HL-60 (cell line): ENCODE data around the gene TERB1.
A peak's percentile ranks its signal among the peaks of the same experiment; 100 is the strongest.

Source experiments
- DNase-seq, 2 experiments: peaks; one replicate each; pipeline ENCODE4 v3.0.0-alpha.2; 2010 to 2020; ENCODE audit warnings: low read depth in 1 of 2, low spot score in 1 of 2
- H3K27ac ChIP-seq: fragments of 250-450 bp; sonication (Bioruptor Pico); replicated peaks from 2 replicates; pipeline ENCODE4 v1.5.1; 2020; ENCODE audit warnings: mild to moderate bottlenecking, moderate library complexity
- H3K27me3 ChIP-seq: fragments of 250-450 bp; sonication (Bioruptor Pico); 2 replicates; pipeline ENCODE4 v1.5.1; 2021; ENCODE audit warnings: mild to moderate bottlenecking, moderate library complexity; ENCODE audit not compliant: insufficient read depth, poor library complexity, severe bottlenecking
- H3K4me3 ChIP-seq: replicated peaks from 2 replicates; pipeline ENCODE4 v1.5.1; 2011; ENCODE audit warnings: mild to moderate bottlenecking, control low read depth, low read length; ENCODE audit not compliant: insufficient read depth
- GABPA ChIP-seq: IDR thresholded peaks from 2 replicates; pipeline ENCODE4 v1.6.1; 2012; ENCODE audit warnings: low read depth
- POLR2AphosphoS5 ChIP-seq: IDR thresholded peaks from 2 replicates; pipeline ENCODE4 v1.6.1; 2012; ENCODE audit warnings: low read depth
- SPI1 ChIP-seq: IDR thresholded peaks from 2 replicates; pipeline ENCODE4 v1.6.1; 2012; ENCODE audit warnings: low read depth, mild to moderate bottlenecking, borderline replicate concordance
- TF ChIP-seq, protein P1 (sequence below): IDR thresholded peaks from one replicate; pipeline ENCODE4 v1.5.1; 2011; ENCODE audit warnings: low read length, control low read depth, inconsistent platforms; ENCODE audit not compliant: insufficient read depth
- TF ChIP-seq, protein P2 (sequence below): IDR thresholded peaks from 2 replicates; pipeline ENCODE4 v1.6.1; 2012; ENCODE audit warnings: low read depth; ENCODE audit not compliant: insufficient replicate concordance

TERB1 gene

DNA sequence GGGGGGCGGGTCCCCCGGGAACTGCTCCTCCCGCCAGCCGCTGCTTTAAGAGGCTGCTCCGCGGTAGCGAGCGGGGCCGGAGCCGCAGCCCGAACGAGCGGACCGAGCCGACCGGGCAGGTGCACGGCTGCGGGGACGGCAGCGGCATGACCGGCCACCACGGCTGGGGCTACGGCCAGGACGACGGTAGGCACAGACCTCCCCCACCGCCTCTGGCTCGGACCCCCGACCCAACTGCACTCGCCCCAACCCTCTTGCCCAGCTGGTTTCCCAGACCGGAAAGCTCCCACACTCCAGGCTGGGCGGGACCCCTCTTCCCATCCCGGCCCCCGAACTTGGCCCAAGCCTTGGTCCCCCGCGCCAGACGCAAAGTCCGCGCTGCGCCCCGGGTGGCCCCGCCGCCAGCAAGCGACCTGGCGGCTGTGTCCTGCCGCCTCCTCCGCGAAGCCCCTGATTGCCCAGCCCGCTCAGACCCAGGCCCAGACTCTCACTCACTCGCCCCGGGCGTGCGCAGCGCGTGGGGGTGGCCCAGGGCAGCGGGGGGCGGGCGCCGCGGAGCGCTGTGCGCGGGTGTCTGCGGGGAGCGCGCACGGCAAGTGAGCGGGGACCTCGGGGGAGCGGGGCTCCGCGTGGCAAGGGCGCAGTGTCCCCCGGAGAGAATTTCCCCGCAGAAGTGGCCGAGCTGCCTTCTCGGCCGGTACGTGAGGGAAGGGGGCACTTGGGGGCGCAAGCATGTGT lies 43.1 kb upstream of the TERB1 start, which contains the start of gene CA7:
Gene CA7, plus strand, starts transcription at position 73 of the 738 bp plus-strand sequence. Its CDS starts 74 bp downstream, at position 147.
- TF ChIP-seq, protein P1, sequence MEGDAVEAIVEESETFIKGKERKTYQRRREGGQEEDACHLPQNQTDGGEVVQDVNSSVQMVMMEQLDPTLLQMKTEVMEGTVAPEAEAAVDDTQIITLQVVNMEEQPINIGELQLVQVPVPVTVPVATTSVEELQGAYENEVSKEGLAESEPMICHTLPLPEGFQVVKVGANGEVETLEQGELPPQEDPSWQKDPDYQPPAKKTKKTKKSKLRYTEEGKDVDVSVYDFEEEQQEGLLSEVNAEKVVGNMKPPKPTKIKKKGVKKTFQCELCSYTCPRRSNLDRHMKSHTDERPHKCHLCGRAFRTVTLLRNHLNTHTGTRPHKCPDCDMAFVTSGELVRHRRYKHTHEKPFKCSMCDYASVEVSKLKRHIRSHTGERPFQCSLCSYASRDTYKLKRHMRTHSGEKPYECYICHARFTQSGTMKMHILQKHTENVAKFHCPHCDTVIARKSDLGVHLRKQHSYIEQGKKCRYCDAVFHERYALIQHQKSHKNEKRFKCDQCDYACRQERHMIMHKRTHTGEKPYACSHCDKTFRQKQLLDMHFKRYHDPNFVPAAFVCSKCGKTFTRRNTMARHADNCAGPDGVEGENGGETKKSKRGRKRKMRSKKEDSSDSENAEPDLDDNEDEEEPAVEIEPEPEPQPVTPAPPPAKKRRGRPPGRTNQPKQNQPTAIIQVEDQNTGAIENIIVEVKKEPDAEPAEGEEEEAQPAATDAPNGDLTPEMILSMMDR, result no peak
- no peak for TF ChIP-seq GABPA
- TF ChIP-seq, protein P2, sequence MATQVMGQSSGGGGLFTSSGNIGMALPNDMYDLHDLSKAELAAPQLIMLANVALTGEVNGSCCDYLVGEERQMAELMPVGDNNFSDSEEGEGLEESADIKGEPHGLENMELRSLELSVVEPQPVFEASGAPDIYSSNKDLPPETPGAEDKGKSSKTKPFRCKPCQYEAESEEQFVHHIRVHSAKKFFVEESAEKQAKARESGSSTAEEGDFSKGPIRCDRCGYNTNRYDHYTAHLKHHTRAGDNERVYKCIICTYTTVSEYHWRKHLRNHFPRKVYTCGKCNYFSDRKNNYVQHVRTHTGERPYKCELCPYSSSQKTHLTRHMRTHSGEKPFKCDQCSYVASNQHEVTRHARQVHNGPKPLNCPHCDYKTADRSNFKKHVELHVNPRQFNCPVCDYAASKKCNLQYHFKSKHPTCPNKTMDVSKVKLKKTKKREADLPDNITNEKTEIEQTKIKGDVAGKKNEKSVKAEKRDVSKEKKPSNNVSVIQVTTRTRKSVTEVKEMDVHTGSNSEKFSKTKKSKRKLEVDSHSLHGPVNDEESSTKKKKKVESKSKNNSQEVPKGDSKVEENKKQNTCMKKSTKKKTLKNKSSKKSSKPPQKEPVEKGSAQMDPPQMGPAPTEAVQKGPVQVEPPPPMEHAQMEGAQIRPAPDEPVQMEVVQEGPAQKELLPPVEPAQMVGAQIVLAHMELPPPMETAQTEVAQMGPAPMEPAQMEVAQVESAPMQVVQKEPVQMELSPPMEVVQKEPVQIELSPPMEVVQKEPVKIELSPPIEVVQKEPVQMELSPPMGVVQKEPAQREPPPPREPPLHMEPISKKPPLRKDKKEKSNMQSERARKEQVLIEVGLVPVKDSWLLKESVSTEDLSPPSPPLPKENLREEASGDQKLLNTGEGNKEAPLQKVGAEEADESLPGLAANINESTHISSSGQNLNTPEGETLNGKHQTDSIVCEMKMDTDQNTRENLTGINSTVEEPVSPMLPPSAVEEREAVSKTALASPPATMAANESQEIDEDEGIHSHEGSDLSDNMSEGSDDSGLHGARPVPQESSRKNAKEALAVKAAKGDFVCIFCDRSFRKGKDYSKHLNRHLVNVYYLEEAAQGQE, result no peak
- TF ChIP-seq POLR2AphosphoS5, result no peak
- no peak for TF ChIP-seq SPI1
- DNase-seq, result no peak
- peaks cover 18% of the 10 kb centered on the region for H3K27me3 ChIP-seq
- peak within 1 kb of the TSS; percentile 22 for H3K4me3 ChIP-seq
- no peak within 1 kb of the TSS for H3K27ac ChIP-seq

DNA sequence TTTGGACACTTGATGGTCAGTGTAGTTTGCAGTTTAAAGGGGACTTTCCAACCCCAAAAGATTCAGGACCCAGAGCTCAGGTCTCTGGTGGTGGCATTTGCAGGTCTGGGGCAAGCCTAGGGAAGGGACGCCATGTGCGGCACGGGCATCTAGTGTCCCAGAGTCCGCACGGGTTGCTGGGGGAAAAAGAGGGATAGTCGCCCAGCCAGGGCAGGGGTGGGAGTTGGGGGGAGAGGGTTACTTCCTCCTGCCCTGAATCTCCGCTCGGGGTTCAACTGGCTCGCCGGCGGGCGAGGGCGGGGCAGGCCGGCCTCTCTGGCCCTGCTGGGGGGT lies 42.6 kb upstream of the TERB1 start:
- peaks cover 18% of the 10 kb centered on the region for H3K27me3 ChIP-seq

DNA sequence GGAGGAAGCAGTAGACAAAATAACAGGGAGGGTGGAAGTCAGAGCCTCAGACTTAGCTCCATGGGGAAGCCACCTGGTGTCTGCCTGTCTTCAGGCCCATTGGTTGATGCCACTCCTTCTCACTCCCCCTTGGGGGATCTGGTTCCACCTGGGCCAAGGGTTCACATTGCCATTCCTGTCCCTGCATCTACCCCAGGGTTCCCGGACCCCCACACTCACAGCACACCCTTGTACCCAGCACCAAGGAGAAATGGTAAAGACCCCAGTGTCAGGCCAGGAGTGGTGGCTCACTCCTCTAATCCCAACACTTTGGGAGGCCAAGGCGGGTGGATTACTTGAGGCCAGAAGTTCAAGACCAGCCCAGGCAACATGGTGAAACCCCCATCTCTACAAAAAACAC lies 41.8 kb upstream of the TERB1 start:
- TF ChIP-seq POLR2AphosphoS5, result no peak
- TF ChIP-seq, protein P2, result no peak
- no peak for TF ChIP-seq SPI1
- no peak for TF ChIP-seq GABPA
- TF ChIP-seq, protein P1, result no peak
- H3K27me3 ChIP-seq, result peaks cover 18% of the 10 kb centered on the region
- DNase-seq, result no peak
- no peak overlapping the region for H3K27ac ChIP-seq
- no peak overlapping the region for H3K4me3 ChIP-seq

More for the DNA sequence above, 42.6 kb upstream of the TERB1 start:
- no peak for DNase-seq
- no peak overlapping the region for H3K27ac ChIP-seq
- H3K4me3 ChIP-seq, result no peak overlapping the region
- TF ChIP-seq POLR2AphosphoS5 (no peak), SPI1 (no peak), GABPA (no peak)
- TF ChIP-seq, protein P1, result no peak
- TF ChIP-seq, protein P2, result no peak
